Measurements from ENCODE around the gene VWC2L. TPM values are rescaled to one million over a fixed set of nuclear protein-coding genes. Genes with fewer than 3 reads are reported as not detected.
A peak's percentile ranks its signal among the peaks of the same experiment; 100 is the strongest.

VWC2L gene
- total RNA-seq, 1 experiment from 2014 or later = not detected

- H3K27me3 ChIP-seq (ENCODE audit: insufficient read depth, low read depth) = no peaks in the 10 kb centered on the region
- no peaks in the 10 kb centered on the region for H3K4me1 ChIP-seq (replicated peaks; ENCODE audit: insufficient read depth)
- POLR2A ChIA-PET (ENCODE audit: unreplicated experiment) = no interaction called here
- H3K4me2 ChIP-seq = no peak overlapping the region
- no TSS peak for BruUV-seq (replicated peaks)
- intact Hi-C loops (cut with micrococcal nuclease; ENCODE audit: unreplicated experiment) = no loop called here
- no peaks in the 10 kb centered on the region for H3K9me2 ChIP-seq (ENCODE audit: insufficient read depth)
- no peak overlapping the region for H3K4me3 ChIP-seq
- H3K27ac ChIP-seq = no peak overlapping the region
- H4K20me1 ChIP-seq (ENCODE audit: insufficient read depth) = no peaks in the 10 kb centered on the region
- no peaks in the 10 kb centered on the region for H3F3A ChIP-seq (ENCODE audit: insufficient read depth, low read depth)
- CTCF ChIA-PET = no interaction called here
- no peaks in the 10 kb centered on the region for H3K36me3 ChIP-seq (ENCODE audit: low read depth)
- H3K79me2 ChIP-seq (ENCODE audit: low read depth) = no peaks in the 10 kb centered on the region
- no peak for DNase-seq
- H2AFZ ChIP-seq = peak overlapping the region; percentile 28; the same call in 1 of the 2 replicates
- H3K9me3 ChIP-seq (ENCODE audit: insufficient read depth, low read depth) = no peaks in the 10 kb centered on the region
- TF ChIP-seq, protein P1, sequence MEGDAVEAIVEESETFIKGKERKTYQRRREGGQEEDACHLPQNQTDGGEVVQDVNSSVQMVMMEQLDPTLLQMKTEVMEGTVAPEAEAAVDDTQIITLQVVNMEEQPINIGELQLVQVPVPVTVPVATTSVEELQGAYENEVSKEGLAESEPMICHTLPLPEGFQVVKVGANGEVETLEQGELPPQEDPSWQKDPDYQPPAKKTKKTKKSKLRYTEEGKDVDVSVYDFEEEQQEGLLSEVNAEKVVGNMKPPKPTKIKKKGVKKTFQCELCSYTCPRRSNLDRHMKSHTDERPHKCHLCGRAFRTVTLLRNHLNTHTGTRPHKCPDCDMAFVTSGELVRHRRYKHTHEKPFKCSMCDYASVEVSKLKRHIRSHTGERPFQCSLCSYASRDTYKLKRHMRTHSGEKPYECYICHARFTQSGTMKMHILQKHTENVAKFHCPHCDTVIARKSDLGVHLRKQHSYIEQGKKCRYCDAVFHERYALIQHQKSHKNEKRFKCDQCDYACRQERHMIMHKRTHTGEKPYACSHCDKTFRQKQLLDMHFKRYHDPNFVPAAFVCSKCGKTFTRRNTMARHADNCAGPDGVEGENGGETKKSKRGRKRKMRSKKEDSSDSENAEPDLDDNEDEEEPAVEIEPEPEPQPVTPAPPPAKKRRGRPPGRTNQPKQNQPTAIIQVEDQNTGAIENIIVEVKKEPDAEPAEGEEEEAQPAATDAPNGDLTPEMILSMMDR (conservative IDR thresholded peaks at IDR 0.05) = no peak
- TF ChIP-seq EZH2 (IDR thresholded peaks at IDR 0.05; ENCODE audit: low read depth) = no peak
These were observed 155.6 kb downstream of the VWC2L start for GRCh38 chr2:214566457-214566856.

DNA sequence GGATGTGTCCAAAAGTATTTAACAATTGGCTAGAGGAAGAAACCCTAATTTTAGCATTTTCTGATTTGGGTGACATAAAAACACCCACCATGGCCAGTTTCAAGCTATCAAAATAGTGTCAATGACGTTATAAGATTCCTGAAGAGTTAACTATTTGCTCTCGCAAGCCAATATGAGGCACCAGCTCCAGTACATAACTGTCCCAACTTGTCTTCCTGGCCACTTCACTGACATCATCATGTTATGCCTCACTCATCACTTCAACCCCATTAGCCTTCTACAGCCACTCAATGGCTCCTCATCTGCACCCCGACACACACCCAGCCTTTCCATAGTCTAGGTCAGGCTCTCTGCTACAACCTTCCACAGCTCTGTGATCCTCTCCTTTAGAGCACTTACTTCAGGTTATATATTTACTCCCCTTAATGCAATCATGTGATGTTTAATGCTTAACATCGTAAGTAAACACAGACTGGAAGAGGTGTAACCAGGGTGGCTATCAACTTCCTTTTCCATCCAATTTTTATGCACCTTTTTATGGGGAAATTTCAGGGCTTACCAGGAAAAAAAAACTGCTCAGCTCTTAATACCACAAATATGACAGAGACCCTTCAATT lies 158.7 kb downstream of the VWC2L start:
- ChIA-PET CTCF (no interaction called here), POLR2A (ENCODE audit: unreplicated experiment) (no interaction called here)
- H3K27me3 ChIP-seq (ENCODE audit: insufficient read depth, low read depth) = no peaks in the 10 kb centered on the region
- H3K36me3 ChIP-seq (ENCODE audit: low read depth) = no peaks in the 10 kb centered on the region
- no peaks in the 10 kb centered on the region for H3K9me2 ChIP-seq (ENCODE audit: insufficient read depth)
- BruUV-seq (replicated peaks) = no TSS peak
- intact Hi-C loops (cut with micrococcal nuclease; ENCODE audit: unreplicated experiment) = no loop called here
- H3K4me1 ChIP-seq (replicated peaks; ENCODE audit: insufficient read depth) = no peaks in the 10 kb centered on the region
- no peaks in the 10 kb centered on the region for H3K9me3 ChIP-seq (ENCODE audit: insufficient read depth, low read depth)
- H4K20me1 ChIP-seq (ENCODE audit: insufficient read depth) = no peaks in the 10 kb centered on the region
- H2AFZ ChIP-seq = no peak overlapping the region
- no peak for TF ChIP-seq EZH2 (IDR thresholded peaks at IDR 0.05; ENCODE audit: low read depth)
- TF ChIP-seq, protein P1 (conservative IDR thresholded peaks at IDR 0.05) = no peak
- H3K79me2 ChIP-seq (ENCODE audit: low read depth) = no peaks in the 10 kb centered on the region
- no peaks in the 10 kb centered on the region for H3F3A ChIP-seq (ENCODE audit: insufficient read depth, low read depth)
- no peak for DNase-seq
- no peak overlapping the region for H3K4me3 ChIP-seq
- no peak overlapping the region for H3K27ac ChIP-seq
- H3K4me2 ChIP-seq = no peak overlapping the region

- CTCF ChIA-PET = no interaction called here
These were observed 163.4 kb downstream of the VWC2L start for GRCh38 chr2:214574084-214574781.

More at GRCh38 chr2:214574084-214574781, 163.4 kb downstream of the VWC2L start:
- Histone ChIP-seq H3K4me2 (no peak overlapping the region), H3K79me2 (ENCODE audit: low read depth) (no peaks in the 10 kb centered on the region), H3K9me3 (ENCODE audit: insufficient read depth, low read depth) (no peaks in the 10 kb centered on the region), H3K4me1 (replicated peaks; ENCODE audit: insufficient read depth) (no peaks in the 10 kb centered on the region), H3F3A (ENCODE audit: insufficient read depth, low read depth) (no peaks in the 10 kb centered on the region), H3K9me2 (ENCODE audit: insufficient read depth) (no peaks in the 10 kb centered on the region), H3K27me3 (ENCODE audit: insufficient read depth, low read depth) (no peaks in the 10 kb centered on the region), H2AFZ (no peak overlapping the region), H3K36me3 (ENCODE audit: low read depth) (no peaks in the 10 kb centered on the region), H3K4me3 (no peak overlapping the region), H4K20me1 (ENCODE audit: insufficient read depth) (no peaks in the 10 kb centered on the region), H3K27ac (no peak overlapping the region)
- no peak for DNase-seq
- no peak for TF ChIP-seq EZH2 (IDR thresholded peaks at IDR 0.05; ENCODE audit: low read depth)
- BruUV-seq (replicated peaks) = no TSS peak
- intact Hi-C loops (cut with micrococcal nuclease; ENCODE audit: unreplicated experiment) = no loop called here
- POLR2A ChIA-PET (ENCODE audit: unreplicated experiment) = no interaction called here
